B cell (primary cell): ENCODE measurements around the gene PHF19. TPM values are rescaled to one million over a fixed set of nuclear protein-coding genes. Genes with fewer than 3 reads are reported as not detected.

Source experiments
- ATAC-seq: fragments of 200-7000 bp; cut with Tn5 transposase; one replicate; pipeline ENCODE4 v1.10.0; 2021; ENCODE audit warnings: low read depth, mild to moderate bottlenecking, moderate number of reproducible peaks, moderate library complexity
- CTCF ChIA-PET: fragments of 350-600 bp; sonication (Branson Sonifier 250); formaldehyde crosslinking; loops from one replicate; lab custom pipeline; 2021; ENCODE audit warnings: antibody characterized with exemption, inconsistent platforms; lab: Charles Lee
- POLR2A ChIA-PET: fragments of 350-600 bp; sonication (Branson Sonifier 250); formaldehyde crosslinking; loops from one replicate; lab custom pipeline; 2021; ENCODE audit warnings: antibody characterized with exemption; lab: Charles Lee
- DNase-seq: peaks from one replicate; pipeline ENCODE4 v3.0.0; 2013
- H2AFZ ChIP-seq: 2 replicates; pipeline ENCODE4 v1.6.1; 2012; ENCODE audit warnings: mild to moderate bottlenecking, low read depth, low read length; ENCODE audit not compliant: insufficient read depth, poor library complexity, severe bottlenecking
- H3K27ac ChIP-seq, 2 donors: 1 replicate in 1 of 2; 2 replicates in 1 of 2; pipeline ENCODE4 v1.5.1; 2012 to 2013; ENCODE audit warnings: low read length in 2 of 2, mild to moderate bottlenecking in 2 of 2, moderate library complexity in 1 of 2
- H3K27me3 ChIP-seq, 4 experiments: fragments of 200-600 bp in 1 of 4; sonication (generic) in 1 of 4; replicated peaks in 1 of 4; 1 replicate in 2 of 4; 2 replicates in 2 of 4; pipeline versions ENCODE4 v1.6.1 to v1.7.0; 2013 to 2016; ENCODE audit warnings: low read length in 3 of 4, mild to moderate bottlenecking in 2 of 4, mixed read lengths in 1 of 4, moderate library complexity in 1 of 4; ENCODE audit not compliant: insufficient read depth in 4 of 4, control insufficient read depth in 3 of 4; ENCODE audit errors: control extremely low read depth in 1 of 4
- H3K36me3 ChIP-seq, 2 experiments: replicated peaks in 1 of 2; 1 replicate in 1 of 2; 2 replicates in 1 of 2; pipeline versions ENCODE4 v1.6.1 to v1.7.1; 2013; ENCODE audit warnings: low read length in 1 of 2; ENCODE audit not compliant: insufficient read depth in 2 of 2, control insufficient read depth in 1 of 2; ENCODE audit errors: control extremely low read depth in 1 of 2, extremely low read depth in 1 of 2
- H3K4me1 ChIP-seq, 2 donors: fragments of 200-600 bp in 1 of 2; sonication (generic) in 1 of 2; 1 replicate in 1 of 2; 2 replicates in 1 of 2; pipeline versions ENCODE4 v1.5.1 to v1.6.1; 2013 to 2017; ENCODE audit warnings: low read length in 2 of 2; ENCODE audit not compliant: control insufficient read depth in 2 of 2, insufficient read depth in 2 of 2
- H3K4me2 ChIP-seq: replicated peaks from 2 replicates; pipeline ENCODE3; 2012; ENCODE audit warnings: mild to moderate bottlenecking, low read depth, low read length; ENCODE audit not compliant: poor library complexity, severe bottlenecking
- H3K4me3 ChIP-seq, 5 experiments: fragments of 200-600 bp in 1 of 5; sonication (generic) in 1 of 5; 1 replicate in 3 of 5; 2 replicates in 2 of 5; pipeline versions ENCODE4 v1.5.1 to v1.7.0; 2011 to 2016; ENCODE audit warnings: low read length in 4 of 5, mild to moderate bottlenecking in 4 of 5, low read depth in 2 of 5, control low read depth in 1 of 5, moderate library complexity in 1 of 5; ENCODE audit not compliant: insufficient read depth in 1 of 5; ENCODE audit errors: control extremely low read depth in 1 of 5, extremely low read depth in 1 of 5
- H3K79me2 ChIP-seq: fragments of 200-600 bp; sonication (generic); one replicate; pipeline ENCODE4 v1.6.0; 2016; ENCODE audit warnings: low read length; ENCODE audit not compliant: control insufficient read depth, insufficient read depth
- H3K9ac ChIP-seq: fragments of 200-600 bp; sonication (generic); 2 replicates; pipeline ENCODE4 v1.6.1; 2017; ENCODE audit warnings: mild to moderate bottlenecking, low read length, moderate library complexity
- H3K9me3 ChIP-seq, 3 donors: one replicate each; pipeline versions ENCODE4 v1.6.1 to v1.7.1; 2013; ENCODE audit warnings: low read length in 2 of 3; ENCODE audit not compliant: control insufficient read depth in 2 of 3, insufficient read depth in 1 of 3; ENCODE audit errors: control extremely low read depth in 1 of 3
- H4K20me1 ChIP-seq: 2 replicates; pipeline ENCODE4 v1.6.0; 2012; ENCODE audit warnings: mild to moderate bottlenecking, low read length; ENCODE audit not compliant: insufficient read depth, control insufficient read depth, poor library complexity, severe bottlenecking
- H3K27ac Mint-ChIP-seq: one replicate; pipeline ENCODE4 v1.8.0; 2021; ENCODE audit warnings: mixed read lengths
- H3K27me3 Mint-ChIP-seq: one replicate; pipeline ENCODE4 v1.8.0; 2021; ENCODE audit warnings: mixed read lengths
- H3K4me1 Mint-ChIP-seq: one replicate; pipeline ENCODE4 v1.8.0; 2021; ENCODE audit warnings: mixed read lengths
- H3K4me3 Mint-ChIP-seq: one replicate; pipeline ENCODE4 v1.8.0; 2021; ENCODE audit warnings: mixed read lengths
- H3K9me3 Mint-ChIP-seq: one replicate; pipeline ENCODE4 v1.8.0; 2022; ENCODE audit warnings: mixed read lengths; ENCODE audit not compliant: insufficient read depth
- EZH2 ChIP-seq: IDR thresholded peaks from 2 replicates; pipeline ENCODE4 v1.6.1; 2012; ENCODE audit warnings: borderline replicate concordance, low read depth, mild to moderate bottlenecking, moderate library complexity, low read length; ENCODE audit not compliant: insufficient read depth, poor library complexity, severe bottlenecking
- WGBS: methylation state at CpG from one replicate; pipeline ENCODE4 v1.1.5; 2013; ENCODE audit warnings: missing lambda C conversion rate; ENCODE audit not compliant: insufficient coverage; 5-methylcytosine and 5-hydroxymethylcytosine counted together
- intact Hi-C: fragments of 100-400 bp; cut with micrococcal nuclease; formaldehyde crosslinking; loops from one replicate; pipeline ENCODE4 v1.10.0; 2022
- polyA plus RNA-seq: library from polyadenylated mRNA; depleted of rRNA; stranded (reverse); fragments of >200 nt; gene quantifications from 2 replicates; pipeline ENCODE4 v1.2.3, GENCODE V29; 2012
- total RNA-seq, 2 donors: library from RNA; stranded (reverse); fragments of 120-200 nt in 1 of 2; gene quantifications; 1 replicate in 1 of 2; 2 replicates in 1 of 2; pipeline versions ENCODE4 v1.2.3 to v1.2.4, GENCODE V29; 2013 to 2022
- TF ChIP-seq, protein P1 (sequence below): fragments of 200-600 bp; IDR thresholded peaks from one replicate; pipeline ENCODE4 v1.8.0; 2022; ENCODE audit warnings: antibody characterized with exemption, mild to moderate bottlenecking

Gene PHF19
- total and polyA plus RNA-seq, 2 donors (not counting 1 experiment from before 2014, with no cell fraction given) = 17.0 to 20.9 TPM

GRCh38 chr9:120889606-120890271, 12.8 kb upstream of the PHF19 start:
- Mint-ChIP-seq H3K27me3 (no peaks in the 10 kb centered on the region), H3K9me3 (no peaks in the 10 kb centered on the region), H3K27ac (no peak overlapping the region), H3K4me3 (no peak overlapping the region), H3K4me1 (peaks cover 52% of the 10 kb centered on the region)
- no peaks in the 10 kb centered on the region for H3K9me3 ChIP-seq
- H3K27me3 ChIP-seq = no peaks in the 10 kb centered on the region
- no peak overlapping the region for H3K4me3 ChIP-seq
- WGBS = 100% methylated on average over 1 of the region's 1 CpG
- peaks cover 49 to 52% of the 10 kb centered on the region in 2 donors for H3K4me1 ChIP-seq
- no peak for DNase-seq
- no peak overlapping the region for H3K4me2 ChIP-seq
- no peak overlapping the region for H2AFZ ChIP-seq
- H3K36me3 ChIP-seq = no peaks in the 10 kb centered on the region
- intact Hi-C loops = no loop called here
- no peak overlapping the region for H3K27ac ChIP-seq
- no peak overlapping the region for H3K9ac ChIP-seq
- peaks cover 2% of the 10 kb centered on the region for H3K79me2 ChIP-seq
- peaks cover 6% of the 10 kb centered on the region for H4K20me1 ChIP-seq
- ATAC-seq = no peak
- TF ChIP-seq, protein P1, sequence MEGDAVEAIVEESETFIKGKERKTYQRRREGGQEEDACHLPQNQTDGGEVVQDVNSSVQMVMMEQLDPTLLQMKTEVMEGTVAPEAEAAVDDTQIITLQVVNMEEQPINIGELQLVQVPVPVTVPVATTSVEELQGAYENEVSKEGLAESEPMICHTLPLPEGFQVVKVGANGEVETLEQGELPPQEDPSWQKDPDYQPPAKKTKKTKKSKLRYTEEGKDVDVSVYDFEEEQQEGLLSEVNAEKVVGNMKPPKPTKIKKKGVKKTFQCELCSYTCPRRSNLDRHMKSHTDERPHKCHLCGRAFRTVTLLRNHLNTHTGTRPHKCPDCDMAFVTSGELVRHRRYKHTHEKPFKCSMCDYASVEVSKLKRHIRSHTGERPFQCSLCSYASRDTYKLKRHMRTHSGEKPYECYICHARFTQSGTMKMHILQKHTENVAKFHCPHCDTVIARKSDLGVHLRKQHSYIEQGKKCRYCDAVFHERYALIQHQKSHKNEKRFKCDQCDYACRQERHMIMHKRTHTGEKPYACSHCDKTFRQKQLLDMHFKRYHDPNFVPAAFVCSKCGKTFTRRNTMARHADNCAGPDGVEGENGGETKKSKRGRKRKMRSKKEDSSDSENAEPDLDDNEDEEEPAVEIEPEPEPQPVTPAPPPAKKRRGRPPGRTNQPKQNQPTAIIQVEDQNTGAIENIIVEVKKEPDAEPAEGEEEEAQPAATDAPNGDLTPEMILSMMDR = no peak
- no peak for TF ChIP-seq EZH2
- ChIA-PET CTCF (interaction anchor here (0.9 to 3.1 kb wide), 6 partner anchors 14 to 44 kb away, joined by 3 to 10 read pairs (median 5); no protein-coding TSS in a partner anchor), POLR2A (interaction anchor here (0.7 to 1.0 kb wide), 2 partner anchors 17 to 45 kb away, joined by 3 to 9 read pairs; no protein-coding TSS in a partner anchor)

- ATAC-seq (no peak), DNase-seq (no peak)
- Histone ChIP-seq H3K4me3 (no peak overlapping the region), H3K9me3 (no peaks in the 10 kb centered on the region), H3K9ac (no peak overlapping the region), H3K4me2 (no peak overlapping the region), H3K79me2 (peaks cover 2% of the 10 kb centered on the region), H2AFZ (no peak overlapping the region), H3K36me3 (no peaks in the 10 kb centered on the region), H3K27me3 (no peaks in the 10 kb centered on the region), H3K4me1 (peaks cover 44 to 46% of the 10 kb centered on the region in 2 donors), H4K20me1 (peaks cover 6% of the 10 kb centered on the region), H3K27ac (no peak overlapping the region)
- intact Hi-C loops = no loop called here
- Mint-ChIP-seq H3K27me3 (peaks cover 3% of the 10 kb centered on the region), H3K27ac (no peak overlapping the region), H3K4me3 (no peak overlapping the region), H3K9me3 (no peaks in the 10 kb centered on the region), H3K4me1 (peaks cover 47% of the 10 kb centered on the region)
- TF ChIP-seq, protein P1 = no peak
- TF ChIP-seq EZH2 = no peak
- POLR2A ChIA-PET = no interaction called here
- CTCF ChIA-PET = interaction anchor here (2.1 to 4.0 kb wide), 2 partner anchors 15 to 48 kb away, joined by 5 to 14 read pairs; no protein-coding TSS in a partner anchor
Observed at GRCh38 chr9:120888626-120889025, 11.6 kb upstream of the PHF19 start.
